NCI-H1048 (cell line): ENCODE data around the gene OXNAD1.
"Not testable (repeated sequence)": the region's sequence is repeated elsewhere in the genome, so short reads cannot be mapped to it uniquely, and the experiment has no call there.

ENCODE experiments used
- DNase-seq: peaks from one replicate; lab custom pipeline; 2025; lab: John Stamatoyannopoulos, UW

The OXNAD1 gene

DNA sequence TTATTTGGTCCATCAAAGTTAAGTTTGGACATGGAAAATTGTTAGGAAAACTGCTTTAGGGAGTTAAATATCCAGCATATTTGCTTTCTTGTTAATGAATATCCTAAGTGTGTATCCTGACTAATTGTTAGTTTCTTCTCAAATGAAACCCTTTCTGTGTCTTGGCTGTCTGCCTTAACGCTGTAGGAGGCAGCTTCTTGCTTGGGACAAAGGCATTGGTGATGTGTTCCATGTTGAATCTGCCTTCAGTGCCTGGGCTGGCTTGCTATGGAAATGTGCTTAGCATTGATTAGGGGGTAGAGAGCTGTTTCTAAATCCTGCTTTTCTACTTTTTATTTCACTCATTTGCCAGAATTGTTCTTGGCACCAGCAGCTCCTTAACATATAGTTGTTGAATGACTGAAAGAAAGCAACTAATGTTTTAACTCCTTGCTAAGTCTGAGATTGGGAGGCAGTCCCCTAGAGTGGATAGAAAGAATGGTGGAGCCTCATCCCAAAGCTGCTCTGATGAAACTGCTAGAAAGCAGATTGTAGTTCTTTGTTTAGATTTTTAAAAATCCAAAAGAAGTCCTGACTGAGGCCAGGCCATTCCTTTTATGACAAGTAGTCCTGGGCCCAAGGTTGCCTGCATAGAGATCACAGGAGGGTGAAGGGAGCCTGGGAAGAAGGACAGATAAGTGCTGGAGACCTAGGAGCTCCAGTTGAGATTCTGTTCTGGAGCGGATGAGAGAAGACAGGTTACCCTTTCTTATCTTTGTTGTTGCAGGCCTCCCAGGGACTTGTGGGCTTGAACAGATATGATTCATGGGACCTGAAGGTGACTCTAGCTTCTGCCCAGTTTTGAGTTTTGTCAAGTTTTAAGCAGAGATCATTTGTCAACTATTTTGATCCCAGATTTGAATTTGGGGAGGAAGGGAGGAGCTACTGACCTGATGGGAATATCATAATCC, 39.3 kb downstream of the OXNAD1 start:
- no peak for DNase-seq

DNA sequence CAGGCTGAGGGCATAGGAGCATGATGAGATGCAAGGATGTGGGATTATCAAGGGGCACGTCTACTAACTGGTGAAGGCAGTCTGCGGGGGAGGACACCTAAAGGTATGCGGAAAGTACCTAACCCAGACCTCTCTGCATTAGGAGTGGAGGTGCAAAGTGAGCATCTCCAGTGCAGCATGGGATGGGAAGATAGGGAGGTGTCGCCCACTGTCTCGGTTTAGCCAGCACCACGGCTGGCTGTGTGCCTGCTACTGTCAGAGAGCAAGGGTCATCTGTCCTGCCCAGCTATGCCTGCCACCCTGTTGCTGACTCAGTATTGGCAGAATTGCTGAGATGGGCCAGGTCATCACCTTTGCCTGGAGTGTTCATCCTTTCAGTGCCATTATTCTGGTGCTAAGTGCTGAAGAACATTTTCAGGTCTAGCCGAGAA, 40.1 kb downstream of the OXNAD1 start:
- no peak for DNase-seq

DNA sequence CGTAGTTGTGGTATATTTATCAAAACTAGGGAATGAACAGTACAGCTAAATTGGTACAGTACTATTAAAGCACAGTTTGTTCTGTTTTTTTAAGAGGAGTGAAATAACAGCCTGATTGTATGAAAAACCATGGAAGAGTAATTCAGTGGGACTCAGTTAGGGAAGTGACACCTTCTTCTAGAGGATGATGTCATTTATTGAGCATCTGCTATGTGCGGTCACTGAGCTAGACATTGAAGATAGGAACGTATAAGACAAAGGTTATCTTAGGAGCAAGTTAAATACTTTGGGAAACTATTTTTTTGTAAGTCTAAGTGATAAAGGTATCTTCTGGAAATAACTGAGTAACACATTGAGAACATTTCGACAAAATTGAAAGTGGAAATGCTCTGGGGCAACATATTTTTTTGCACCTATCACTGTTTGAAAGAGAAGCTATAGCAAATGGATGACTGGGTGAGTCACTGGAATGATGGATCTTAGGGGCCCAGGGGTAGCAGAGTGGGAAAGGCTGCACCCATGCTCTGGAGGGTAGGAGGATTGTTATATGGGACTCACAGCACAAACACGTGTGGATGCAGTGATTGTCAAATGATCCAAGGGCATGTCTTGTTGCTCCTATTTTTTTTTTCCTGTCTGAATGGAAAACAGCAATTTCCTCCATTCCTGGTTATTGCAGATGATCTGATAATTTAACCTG, 43.0 kb downstream of the OXNAD1 start:
- DNase-seq: no peak

DNA sequence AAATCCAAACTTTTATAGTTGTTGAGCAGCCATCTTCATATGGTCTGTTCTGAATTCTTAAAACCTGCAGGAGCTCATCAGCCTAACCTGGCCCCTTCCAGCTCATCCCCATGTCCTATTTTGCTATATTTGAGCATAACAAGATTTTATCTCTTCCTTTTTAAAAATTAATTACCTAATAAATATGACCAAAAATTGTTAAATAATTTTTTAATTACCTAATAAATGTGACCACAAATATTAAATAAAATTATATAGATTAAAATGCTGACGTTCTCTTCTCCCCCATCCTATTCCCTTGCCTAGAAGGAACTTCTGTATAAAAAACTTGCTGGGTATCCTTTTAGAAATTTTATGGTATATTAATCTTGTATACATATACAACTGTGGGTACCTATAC, 43.7 kb downstream of the OXNAD1 start:
- no peak for DNase-seq

DNA sequence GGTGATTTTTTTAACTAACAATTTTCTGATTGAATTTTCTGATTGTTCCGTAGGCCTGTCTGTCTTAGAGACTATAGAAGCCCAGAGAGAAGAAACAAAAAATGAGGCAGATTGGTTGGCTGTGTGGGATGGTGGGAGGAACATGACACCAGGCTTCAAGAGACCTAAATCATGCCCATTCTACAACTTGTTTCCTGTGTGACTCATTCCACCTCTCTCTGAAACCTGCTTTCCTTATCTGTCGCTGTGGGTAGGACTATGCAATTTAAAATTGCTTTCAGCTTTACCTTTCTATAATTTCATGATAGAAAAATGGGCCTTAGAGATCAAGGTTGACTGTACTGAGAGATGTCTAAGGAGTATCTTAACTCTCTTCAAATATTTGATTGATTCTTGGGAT, 44.5 kb downstream of the OXNAD1 start:
- no peak for DNase-seq

DNA sequence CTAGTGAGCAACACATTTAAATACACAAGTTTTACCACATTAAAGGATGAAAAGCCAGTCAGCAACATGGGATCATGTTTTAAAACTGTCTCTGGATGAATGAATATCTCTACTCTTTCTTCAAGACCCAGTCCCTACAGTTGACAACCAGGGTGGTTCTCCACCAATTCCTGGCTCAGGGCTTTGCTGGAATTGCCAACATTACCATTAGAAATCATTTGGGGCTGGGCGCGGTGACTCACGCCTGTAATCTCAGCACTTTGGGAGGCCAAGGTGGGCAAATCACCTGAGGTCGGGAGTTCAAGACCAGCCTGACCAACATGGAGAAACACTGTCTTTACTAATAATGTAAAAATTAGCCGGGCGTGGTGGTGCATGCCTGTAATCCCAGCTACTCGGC, 45.5 kb downstream of the OXNAD1 start:
- not testable (repeated sequence) for DNase-seq

DNA sequence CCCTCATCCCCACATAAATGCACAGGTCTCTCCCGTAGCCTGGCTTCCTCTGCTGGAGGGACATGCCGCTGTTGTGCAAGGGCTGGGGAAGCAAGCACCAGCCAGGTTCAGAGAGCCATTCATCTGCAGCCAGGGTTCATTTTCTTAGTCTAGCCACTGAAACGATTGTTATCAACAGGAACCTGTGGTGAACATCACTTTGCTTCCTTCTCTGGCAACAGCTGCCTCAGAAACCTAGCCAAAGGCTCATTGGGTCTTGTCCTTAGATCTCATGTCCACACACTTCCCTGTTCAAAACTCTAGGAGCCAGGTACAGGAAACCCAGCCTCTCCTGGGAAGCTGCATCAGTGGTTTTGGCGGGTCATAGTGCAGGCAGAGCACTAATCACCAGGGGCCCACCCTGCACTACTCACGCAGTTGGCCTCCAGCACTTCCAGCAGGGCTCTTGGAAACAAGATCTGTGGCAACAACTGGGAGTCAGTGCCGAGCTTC, 47.0 kb downstream of the OXNAD1 start:
- no peak for DNase-seq

DNA sequence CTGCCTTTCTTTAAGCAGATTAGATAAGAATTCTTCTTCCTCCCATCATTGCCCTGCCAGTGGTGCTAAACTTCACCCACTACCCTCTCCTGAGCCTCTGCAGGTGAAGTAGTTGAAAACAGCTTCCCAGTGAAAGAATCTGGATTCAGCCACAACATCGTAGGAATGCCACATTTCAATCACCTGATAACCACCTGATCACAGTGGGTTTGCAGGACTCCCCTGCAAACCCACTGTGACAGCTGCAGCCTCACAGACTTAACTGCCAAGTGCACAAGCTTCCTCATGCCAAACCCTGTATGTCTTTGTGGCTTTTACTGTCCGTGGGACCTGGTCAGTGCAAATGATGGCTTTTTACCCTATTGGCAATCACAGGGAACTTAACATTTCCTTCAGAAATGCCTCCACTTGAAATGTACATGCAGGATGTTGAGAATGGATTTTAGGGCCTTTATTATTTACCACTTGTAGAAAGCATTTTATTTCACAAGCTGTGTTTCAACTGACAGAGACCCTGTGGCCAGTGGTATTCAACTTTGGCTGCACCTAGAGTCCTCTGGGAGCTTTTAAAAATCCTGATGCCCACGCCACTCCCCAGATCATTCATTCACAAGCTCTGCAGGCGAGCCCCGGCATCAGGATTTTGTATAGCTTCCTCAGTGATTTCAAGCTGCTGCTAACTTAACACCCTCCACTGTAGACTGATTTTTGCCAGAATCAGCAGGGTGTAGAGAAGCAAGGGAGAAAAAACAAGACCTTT, 49.1 kb downstream of the OXNAD1 start:
- DNase-seq: no peak

DNA sequence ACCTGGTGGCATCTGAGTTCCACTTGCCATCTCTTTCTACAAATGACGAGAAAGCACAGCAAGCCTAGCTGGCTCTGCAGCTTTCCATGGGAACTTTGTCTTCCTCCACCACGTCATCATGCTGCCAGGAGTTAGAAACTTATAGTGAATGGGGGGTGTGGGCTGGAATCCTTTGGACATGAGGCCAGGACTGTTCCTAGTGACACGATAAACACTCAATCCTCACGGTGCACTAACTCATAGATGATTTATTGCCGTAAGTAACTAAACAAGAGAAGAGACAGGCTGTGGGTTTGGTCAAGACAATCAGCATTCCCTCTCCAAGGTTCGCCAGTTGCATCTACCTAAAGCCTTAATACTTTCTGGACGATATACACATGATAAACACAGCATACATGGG, 50.6 kb downstream of the OXNAD1 start:
- DNase-seq: no peak

DNA sequence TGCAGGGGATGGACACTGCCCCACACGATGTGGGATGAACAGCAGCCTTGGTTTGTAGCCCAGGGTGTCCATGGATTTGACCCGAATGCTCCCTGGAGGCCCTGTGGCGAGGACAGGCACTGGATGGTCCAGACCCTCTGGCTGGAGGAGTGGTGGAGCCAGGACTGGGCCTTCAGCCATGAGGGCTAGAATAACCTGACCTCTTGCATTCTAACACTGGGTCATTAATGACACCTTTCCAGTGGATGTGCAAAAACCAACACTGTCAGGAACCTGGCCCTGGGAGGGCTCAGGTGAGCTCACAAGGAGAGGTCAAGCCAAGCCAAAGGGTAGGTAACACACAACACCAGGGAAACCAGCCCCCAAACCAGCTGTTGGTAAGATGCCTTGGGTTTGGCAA, 51.4 kb downstream of the OXNAD1 start:
- no peak for DNase-seq

DNA sequence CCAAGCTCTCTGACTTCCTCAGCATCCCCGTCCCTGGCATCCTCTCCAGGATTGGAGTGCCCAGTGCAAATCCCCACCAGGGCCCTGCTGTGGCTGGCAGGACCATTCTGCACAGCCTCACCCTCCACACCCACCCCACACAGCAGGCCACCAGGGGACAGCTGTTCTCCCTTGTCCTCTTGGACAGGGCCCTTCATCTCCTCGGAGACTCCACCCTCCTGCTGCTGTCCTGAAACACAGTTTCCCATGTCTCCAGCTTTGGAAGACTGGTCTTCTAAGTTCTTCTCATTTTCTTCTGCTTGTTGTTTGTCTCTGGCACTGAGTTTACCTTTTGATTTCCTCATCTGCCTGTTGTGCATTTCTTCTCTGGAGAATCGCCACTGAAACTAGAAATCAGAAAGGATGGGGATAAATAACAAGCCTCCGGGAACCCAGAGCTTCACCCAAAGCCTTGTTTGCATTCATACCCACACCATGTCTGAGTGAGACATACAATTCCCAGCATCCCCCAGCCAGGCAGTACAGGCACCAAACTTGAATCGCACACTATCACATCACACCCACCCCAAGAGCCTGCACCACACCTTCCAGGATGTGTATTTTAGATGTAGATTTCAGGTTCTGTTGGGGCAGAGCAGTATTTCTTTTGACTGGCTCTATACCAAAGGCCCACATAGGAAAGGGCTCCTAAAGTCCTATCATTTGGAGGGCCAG, 52.0 kb downstream of the OXNAD1 start:
- DNase-seq: no peak

DNA sequence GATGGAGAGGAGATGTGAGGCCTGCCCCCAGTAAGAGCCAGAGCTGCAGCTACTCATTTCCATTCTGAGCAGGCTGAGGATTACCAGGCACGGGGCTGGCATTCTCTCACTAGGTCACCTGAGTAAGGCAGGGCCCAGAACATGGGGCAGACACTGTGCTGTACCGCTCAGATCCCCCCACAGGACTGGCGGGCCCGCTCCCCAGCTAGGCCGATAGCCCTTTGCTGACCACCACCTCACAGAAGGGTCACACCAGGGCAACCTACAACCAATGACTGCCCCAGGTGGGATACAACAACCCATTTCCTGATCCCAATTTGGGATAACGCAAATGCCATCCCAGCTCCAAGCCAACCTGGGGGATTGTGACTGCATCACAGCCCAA, 52.5 kb downstream of the OXNAD1 start:
- no peak for DNase-seq

DNA sequence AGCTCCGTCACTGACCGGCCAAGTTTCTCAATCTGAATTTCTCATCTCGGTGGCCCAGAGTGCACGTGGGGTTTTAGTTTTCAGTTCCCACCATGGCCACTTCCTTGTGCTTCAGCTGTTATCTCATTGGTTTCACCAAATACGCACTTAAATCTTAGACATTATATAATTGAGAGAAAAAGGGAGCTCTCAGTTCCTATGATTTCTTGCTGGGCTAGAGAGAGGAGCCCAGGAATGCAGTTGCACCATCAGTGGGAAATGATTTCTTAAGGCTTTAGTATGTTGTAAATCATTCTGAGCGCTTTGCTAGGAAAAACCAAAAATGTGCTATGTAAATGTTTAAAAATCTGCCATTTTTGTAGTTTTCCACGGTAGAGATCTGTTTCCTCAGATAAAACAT, 53.2 kb downstream of the OXNAD1 start:
- no peak for DNase-seq

DNA sequence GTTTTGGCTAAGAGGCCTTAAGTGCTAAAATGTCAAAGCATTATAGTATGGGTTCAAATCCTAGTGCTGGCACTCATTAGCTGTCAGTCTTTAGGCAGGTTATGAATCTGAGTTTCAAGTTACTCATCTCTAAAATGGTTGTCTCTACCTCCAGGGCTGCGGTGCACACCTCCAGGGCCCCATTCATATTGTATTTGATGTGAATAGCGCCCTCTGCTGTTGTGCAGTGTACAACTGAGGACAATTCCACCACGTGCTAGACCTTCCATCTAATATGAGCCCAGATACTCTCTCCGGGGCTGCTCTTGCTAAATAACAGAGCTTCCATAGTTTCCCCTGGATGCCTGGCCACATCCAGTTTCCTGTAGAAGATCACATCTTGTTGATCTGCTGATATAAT, 54.3 kb downstream of the OXNAD1 start:
- DNase-seq: no peak

DNA sequence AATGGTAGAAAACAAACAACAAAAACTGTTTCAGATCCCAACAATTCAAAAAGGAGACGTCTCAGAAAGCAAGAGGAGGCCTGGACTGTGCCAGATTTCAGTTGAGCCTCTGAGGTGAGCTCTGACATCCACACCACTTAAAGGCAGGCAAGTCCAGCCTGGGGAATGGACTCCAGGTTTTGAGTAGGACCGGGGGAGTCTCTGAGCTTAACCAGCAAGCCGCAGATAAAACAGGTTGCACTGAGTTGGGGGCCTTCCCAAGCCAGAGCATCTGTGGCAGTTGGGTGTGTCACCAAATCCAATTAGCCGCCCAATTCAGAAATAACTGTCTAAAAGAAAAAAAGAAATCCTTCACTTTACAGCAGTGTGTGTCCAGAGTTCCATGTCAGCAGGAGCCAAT, 54.7 kb downstream of the OXNAD1 start:
- no peak for DNase-seq

DNA sequence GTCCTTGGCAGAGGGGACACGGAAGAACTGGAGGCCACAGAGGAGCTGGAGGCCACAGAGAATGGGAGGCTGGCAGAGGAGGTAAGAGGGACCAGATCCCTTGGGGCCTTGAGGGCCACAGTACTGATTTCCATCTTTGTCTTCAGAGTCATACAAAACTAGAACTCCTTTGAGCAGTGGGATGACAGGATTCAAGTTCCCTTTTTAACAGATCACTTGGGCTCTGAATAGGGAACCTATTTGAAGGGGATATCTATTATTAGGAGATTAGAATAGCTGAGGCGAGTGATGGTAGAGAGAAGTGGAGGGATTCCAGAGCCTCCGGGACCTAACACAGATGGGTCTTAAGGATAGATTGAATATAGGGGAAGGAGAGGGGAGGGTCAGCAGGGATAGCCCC, 55.7 kb downstream of the OXNAD1 start:
- DNase-seq: no peak

DNA sequence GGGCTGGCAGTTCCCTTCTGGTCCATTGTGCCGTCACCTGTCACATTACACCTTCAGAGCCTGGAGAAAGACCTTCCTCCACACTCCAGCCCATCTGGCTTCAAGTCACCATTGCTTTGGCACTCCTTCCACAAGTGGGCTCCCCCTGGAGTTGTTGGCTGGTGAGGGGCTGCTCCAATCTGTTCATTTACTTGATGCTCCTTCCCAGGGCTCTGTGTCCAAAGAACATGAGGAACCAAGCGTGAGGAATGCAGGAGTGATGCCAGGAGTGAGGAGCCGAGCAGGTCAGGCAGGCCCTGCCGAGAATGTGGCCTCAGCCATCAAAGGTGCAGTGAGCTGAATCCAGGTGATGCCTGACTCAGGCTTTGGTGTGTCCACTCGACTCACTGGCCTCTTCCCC, 57.2 kb downstream of the OXNAD1 start:
- no peak for DNase-seq

DNA sequence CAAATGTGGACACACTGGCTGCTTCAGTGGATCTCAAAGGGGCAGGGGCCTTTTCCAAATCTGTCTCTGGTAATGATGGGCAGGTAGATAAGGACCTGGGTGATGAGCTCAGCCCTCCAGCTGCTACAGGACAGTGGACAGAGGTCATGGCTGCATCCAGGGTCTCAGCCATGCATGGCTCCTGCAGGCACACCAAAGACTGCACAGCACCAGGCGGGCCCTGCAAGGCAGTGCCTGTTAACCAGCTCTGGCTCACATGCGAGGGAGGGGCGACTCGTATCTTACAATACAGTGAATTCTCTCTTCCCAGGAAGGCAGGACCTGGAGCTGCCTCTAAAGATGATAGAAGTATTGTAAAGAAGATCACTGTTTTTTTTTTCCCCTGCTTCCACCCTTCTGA, 58.7 kb downstream of the OXNAD1 start:
- no peak for DNase-seq

DNA sequence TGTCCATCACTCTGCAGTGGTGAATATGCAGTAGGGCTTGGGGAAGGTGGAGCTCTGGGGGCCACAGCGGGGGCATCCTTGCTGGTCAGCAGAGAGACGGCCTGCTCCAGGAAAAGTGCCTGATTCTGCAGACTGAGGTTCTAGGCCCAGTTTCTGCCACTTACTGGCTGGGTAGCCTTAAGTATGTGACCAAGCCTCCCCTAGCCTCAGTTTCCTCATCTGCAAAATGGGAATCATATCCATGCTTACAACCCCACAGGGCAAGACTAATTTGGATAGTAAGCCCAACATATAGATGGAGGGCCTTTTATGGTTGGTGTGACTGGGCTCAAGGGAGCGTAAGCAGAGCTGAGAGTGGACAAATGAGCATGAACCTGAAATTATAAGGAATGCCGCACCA, 60.8 kb downstream of the OXNAD1 start:
- no peak for DNase-seq

DNA sequence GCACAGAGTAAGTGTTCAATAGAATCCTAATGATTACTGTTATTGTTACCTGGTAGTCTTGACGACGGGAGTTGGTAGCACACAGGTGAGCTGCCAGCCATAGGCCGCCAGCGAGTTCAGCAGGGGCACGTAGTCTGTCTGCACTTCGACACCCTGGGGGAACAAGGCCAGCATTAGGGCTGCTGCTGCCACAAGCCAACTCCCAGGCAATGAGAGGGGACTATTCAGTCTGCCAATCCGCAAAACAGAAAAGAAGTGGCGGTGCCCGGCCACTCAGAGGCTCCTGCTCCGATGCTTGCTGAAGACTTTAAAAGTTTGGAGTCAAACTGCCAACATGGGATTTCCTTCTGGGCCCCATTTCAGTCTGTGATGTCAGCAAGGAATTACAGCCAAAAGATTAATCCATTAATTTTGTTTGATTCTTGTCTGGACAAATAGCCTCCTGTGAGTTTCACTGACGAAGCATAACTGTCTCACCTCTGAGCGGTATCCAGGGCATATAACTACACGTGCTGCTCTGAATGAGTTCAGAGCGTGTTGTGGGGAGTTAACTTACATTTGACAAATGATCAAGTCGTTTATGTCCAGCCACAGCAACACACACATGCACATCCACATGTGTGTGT, 61.8 kb downstream of the OXNAD1 start:
- no peak for DNase-seq

DNA sequence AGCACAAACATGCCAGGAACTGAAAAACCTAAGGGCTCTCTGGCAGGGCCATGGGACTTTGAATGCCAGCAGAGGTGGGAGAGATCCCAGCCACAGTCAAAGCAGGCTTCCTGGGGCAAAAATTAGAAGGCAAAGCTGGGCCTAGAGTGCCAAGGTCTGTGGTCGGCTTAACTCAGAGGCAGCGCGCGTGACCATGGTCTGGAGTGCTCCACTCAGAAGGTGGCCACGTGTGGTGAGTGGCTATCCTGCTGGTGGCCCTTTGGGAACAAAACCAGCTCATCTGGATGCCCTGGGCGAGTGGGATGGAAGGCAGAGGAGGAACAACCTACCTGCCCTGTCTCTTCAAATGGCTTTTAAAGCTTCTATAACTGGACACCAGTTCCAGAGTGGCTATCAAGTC, 63.1 kb downstream of the OXNAD1 start:
- no peak for DNase-seq
